ENCODE measurements around the gene TMEM127. TPM values are rescaled to one million over a fixed set of nuclear protein-coding genes. Genes with fewer than 3 reads are reported as not detected.
A peak's percentile ranks its signal among the peaks of the same experiment; 100 is the strongest.

The TMEM127 gene
- total RNA-seq, 2 donors from 2014 or later, result 27.0 to 28.3 TPM

DNA sequence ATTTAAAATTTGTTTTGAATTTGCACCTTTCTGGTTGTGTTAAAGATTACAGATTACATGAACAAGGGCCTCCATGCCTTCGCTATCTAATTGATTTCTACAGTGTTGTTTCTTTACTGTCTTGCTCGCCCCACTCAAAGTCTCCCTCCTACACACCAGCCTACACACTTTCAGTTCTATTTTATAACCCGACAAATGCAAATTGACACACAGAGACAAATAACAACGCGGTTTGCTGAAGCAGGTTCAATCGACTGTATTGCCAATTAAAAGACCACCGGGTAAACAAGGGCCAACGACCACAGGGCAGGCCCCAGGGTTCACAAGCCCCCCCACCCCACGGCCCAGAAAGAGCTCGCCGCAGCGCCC is 58.0 kb downstream of the TMEM127 start:
- peaks cover 5% of the 10 kb centered on the region for H3K36me3 ChIP-seq (ENCODE audit: control insufficient read depth, insufficient read depth, low read length)
- Mint-ChIP-seq H3K27ac (peak overlapping the region; percentile 91), H3K36me3 (ENCODE audit: low read depth) (peaks cover 14% of the 10 kb centered on the region), H3K4me1 (peaks cover 58% of the 10 kb centered on the region), H3K9me3 (no peaks in the 10 kb centered on the region), H3K4me3 (peak overlapping the region; percentile 89), H3K27me3 (ENCODE audit: insufficient read depth) (no peaks in the 10 kb centered on the region)
- no peak for DNase-seq
- peak overlapping the region; percentile 98 for H3K4me3 ChIP-seq (ENCODE audit: low read length)
- H3K27me3 ChIP-seq (ENCODE audit: control insufficient read depth, insufficient read depth, low read length, poor library complexity, severe bottlenecking), result no peaks in the 10 kb centered on the region
- peak overlapping the region; percentile 90 for H3K27ac ChIP-seq (ENCODE audit: low read depth, low read length)
- peak overlapping the region; percentile 81 for H3K9ac ChIP-seq (ENCODE audit: extremely low read depth, low read length, poor library complexity, severe bottlenecking)
- TF ChIP-seq, protein P1, sequence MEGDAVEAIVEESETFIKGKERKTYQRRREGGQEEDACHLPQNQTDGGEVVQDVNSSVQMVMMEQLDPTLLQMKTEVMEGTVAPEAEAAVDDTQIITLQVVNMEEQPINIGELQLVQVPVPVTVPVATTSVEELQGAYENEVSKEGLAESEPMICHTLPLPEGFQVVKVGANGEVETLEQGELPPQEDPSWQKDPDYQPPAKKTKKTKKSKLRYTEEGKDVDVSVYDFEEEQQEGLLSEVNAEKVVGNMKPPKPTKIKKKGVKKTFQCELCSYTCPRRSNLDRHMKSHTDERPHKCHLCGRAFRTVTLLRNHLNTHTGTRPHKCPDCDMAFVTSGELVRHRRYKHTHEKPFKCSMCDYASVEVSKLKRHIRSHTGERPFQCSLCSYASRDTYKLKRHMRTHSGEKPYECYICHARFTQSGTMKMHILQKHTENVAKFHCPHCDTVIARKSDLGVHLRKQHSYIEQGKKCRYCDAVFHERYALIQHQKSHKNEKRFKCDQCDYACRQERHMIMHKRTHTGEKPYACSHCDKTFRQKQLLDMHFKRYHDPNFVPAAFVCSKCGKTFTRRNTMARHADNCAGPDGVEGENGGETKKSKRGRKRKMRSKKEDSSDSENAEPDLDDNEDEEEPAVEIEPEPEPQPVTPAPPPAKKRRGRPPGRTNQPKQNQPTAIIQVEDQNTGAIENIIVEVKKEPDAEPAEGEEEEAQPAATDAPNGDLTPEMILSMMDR (conservative IDR thresholded peaks at IDR 0.05), result no peak
- H3K4me1 ChIP-seq (ENCODE audit: control insufficient read depth, insufficient read depth, low read length), result peaks cover 2% of the 10 kb centered on the region
- no peaks in the 10 kb centered on the region for H3K9me3 ChIP-seq (ENCODE audit: control insufficient read depth, low read length)
- WGBS, 2 experiments (ENCODE audit: insufficient coverage in 1 of 2, insufficient read length in 1 of 2), result 0% methylated on average over 2 to 12 of the region's 12 CpGs

DNA sequence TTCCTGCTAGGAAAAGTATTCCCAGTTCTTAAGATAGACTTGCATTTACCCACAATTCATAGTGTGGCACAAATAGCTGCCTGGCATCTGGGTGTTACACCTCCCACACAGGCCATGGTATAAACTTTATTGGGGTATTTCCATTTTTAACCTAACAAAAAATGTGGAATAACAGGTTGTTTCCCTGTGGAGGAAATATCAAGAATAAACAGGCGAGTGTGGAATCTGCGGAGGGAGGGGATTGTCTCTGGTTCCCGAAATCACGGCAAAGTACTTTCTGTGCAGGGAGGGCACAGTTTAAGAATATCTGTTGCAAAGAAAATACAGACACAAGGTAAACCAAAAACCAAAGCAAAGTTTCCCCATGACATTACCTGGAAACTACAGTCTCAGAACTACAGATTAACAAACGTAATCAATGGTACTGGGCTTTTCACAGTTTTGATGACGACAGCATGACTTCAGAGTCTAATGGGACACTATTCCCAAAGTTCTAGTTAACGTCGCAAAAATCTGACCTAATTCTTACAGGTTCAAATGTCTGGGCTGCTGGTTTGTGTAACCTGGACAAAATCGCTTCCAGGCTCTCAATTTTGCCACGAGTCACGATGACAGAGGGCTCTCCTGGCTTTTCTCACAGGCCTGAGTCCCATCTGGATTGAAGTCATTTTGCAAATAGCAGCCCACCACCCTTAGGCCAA is 58.6 kb downstream of the TMEM127 start:
- H3K27ac ChIP-seq (ENCODE audit: low read depth, low read length), result no peak overlapping the region
- H3K27ac Mint-ChIP-seq, result peak overlapping the region; percentile 91
- no peaks in the 10 kb centered on the region for H3K27me3 ChIP-seq (ENCODE audit: control insufficient read depth, insufficient read depth, low read length, poor library complexity, severe bottlenecking)
- H3K4me1 ChIP-seq (ENCODE audit: control insufficient read depth, insufficient read depth, low read length), result peaks cover 3% of the 10 kb centered on the region
- no peaks in the 10 kb centered on the region for H3K9me3 Mint-ChIP-seq
- H3K4me3 Mint-ChIP-seq, result peak overlapping the region; percentile 89
- H3K27me3 Mint-ChIP-seq (ENCODE audit: insufficient read depth), result no peaks in the 10 kb centered on the region
- 39% methylated on average over 9 to 11 of the region's 11 CpGs for WGBS, 2 experiments (ENCODE audit: insufficient coverage in 1 of 2, insufficient read length in 1 of 2)
- peak overlapping the region; percentile 81 for H3K9ac ChIP-seq (ENCODE audit: extremely low read depth, low read length, poor library complexity, severe bottlenecking)
- H3K36me3 Mint-ChIP-seq (ENCODE audit: low read depth), result peaks cover 14% of the 10 kb centered on the region
- peak overlapping the region; percentile 98 for H3K4me3 ChIP-seq (ENCODE audit: low read length)
- H3K36me3 ChIP-seq (ENCODE audit: control insufficient read depth, insufficient read depth, low read length), result peaks cover 5% of the 10 kb centered on the region
- peaks cover 58% of the 10 kb centered on the region for H3K4me1 Mint-ChIP-seq
- TF ChIP-seq, protein P1 (conservative IDR thresholded peaks at IDR 0.05), result no peak
- no peaks in the 10 kb centered on the region for H3K9me3 ChIP-seq (ENCODE audit: control insufficient read depth, low read length)
- no peak for DNase-seq

DNA sequence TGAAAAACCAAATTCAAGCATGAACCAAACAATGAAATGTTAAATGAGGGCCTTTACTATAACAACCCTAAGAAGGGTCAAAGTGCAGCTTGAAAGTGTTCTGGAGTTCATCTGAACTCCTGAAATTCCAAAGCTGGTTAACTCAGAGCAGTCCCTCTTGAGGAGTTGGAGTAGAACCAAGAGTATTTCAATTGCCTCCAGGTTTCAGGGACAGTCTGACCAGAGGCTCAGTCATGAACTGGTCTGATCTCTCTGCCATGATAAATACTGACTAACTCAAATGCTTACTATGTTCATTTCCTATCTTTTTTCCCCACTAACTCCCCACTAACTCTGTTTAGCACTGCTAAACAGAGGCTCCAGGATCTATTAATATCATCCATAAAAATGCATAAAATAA is 59.9 kb downstream of the TMEM127 start:
- Histone ChIP-seq H3K9me3 (ENCODE audit: control insufficient read depth, low read length) (no peaks in the 10 kb centered on the region), H3K9ac (ENCODE audit: extremely low read depth, low read length, poor library complexity, severe bottlenecking) (no peak overlapping the region), H3K4me1 (ENCODE audit: control insufficient read depth, insufficient read depth, low read length) (peaks cover 8% of the 10 kb centered on the region), H3K4me3 (ENCODE audit: low read length) (peak overlapping the region; percentile 98), H3K36me3 (ENCODE audit: control insufficient read depth, insufficient read depth, low read length) (peaks cover 5% of the 10 kb centered on the region), H3K27me3 (ENCODE audit: control insufficient read depth, insufficient read depth, low read length, poor library complexity, severe bottlenecking) (no peaks in the 10 kb centered on the region), H3K27ac (ENCODE audit: low read depth, low read length) (no peak overlapping the region)
- no peaks in the 10 kb centered on the region for H3K9me3 Mint-ChIP-seq
- H3K4me3 Mint-ChIP-seq, result peak overlapping the region; percentile 89
- no peaks in the 10 kb centered on the region for H3K27me3 Mint-ChIP-seq (ENCODE audit: insufficient read depth)
- TF ChIP-seq, protein P1 (conservative IDR thresholded peaks at IDR 0.05), result no peak
- H3K27ac Mint-ChIP-seq, result peak overlapping the region; percentile 23
- H3K36me3 Mint-ChIP-seq (ENCODE audit: low read depth), result peaks cover 14% of the 10 kb centered on the region
- peaks cover 47% of the 10 kb centered on the region for H3K4me1 Mint-ChIP-seq
- DNase-seq, result no peak

Data from endodermal cell (in vitro differentiated cells).